Measurements from ENCODE around the gene CABP5. TPM values are rescaled to one million over a fixed set of nuclear protein-coding genes. Genes with fewer than 3 reads are reported as not detected.

CABP5 gene
- total and polyA plus RNA-seq, 4 donors = not detected

- Histone ChIP-seq H3K36me3 (ENCODE audit: control insufficient read depth, insufficient read depth, low read length) (peaks cover 4% of the 10 kb centered on the region), H3K4me1 (ENCODE audit: control insufficient read depth, insufficient read depth, low read length) (no peaks in the 10 kb centered on the region), H3K27me3 (ENCODE audit: control insufficient read depth, insufficient read depth, low read length) (peaks cover 2% of the 10 kb centered on the region), H3K4me3 (ENCODE audit: low read depth, low read length) (no peak overlapping the region), H3K9me3 (ENCODE audit: control insufficient read depth, insufficient read depth, low read length) (no peaks in the 10 kb centered on the region), H3K27ac (ENCODE audit: low read depth, low read length) (no peak overlapping the region)
- DNase-seq (ENCODE audit: low read depth in 4 of 6, low spot score in 6 of 6) = no peak
- no CpG with 5 or more reads among the region's 2 CpGs for WGBS (ENCODE audit: insufficient coverage)
Observed at GRCh38 chr19:48064509-48064908, 20.6 kb upstream of the CABP5 start.

- Histone ChIP-seq H3K36me3 (ENCODE audit: control insufficient read depth, insufficient read depth, low read length) (peaks cover 4% of the 10 kb centered on the region), H3K27me3 (ENCODE audit: control insufficient read depth, insufficient read depth, low read length) (peaks cover 2% of the 10 kb centered on the region), H3K9me3 (ENCODE audit: control insufficient read depth, insufficient read depth, low read length) (no peaks in the 10 kb centered on the region), H3K27ac (ENCODE audit: low read depth, low read length) (no peak overlapping the region), H3K4me1 (ENCODE audit: control insufficient read depth, insufficient read depth, low read length) (no peaks in the 10 kb centered on the region), H3K4me3 (ENCODE audit: low read depth, low read length) (no peak overlapping the region)
- no peak for DNase-seq (ENCODE audit: low read depth in 4 of 6, low spot score in 6 of 6)
- 43% methylated on average over 33 of the region's 37 CpGs for WGBS (ENCODE audit: insufficient coverage)
Observed at GRCh38 chr19:48061401-48062344, 17.8 kb upstream of the CABP5 start.

GRCh38 chr19:48060381-48060780 is 16.5 kb upstream of the CABP5 start:
- H3K36me3 ChIP-seq (ENCODE audit: control insufficient read depth, insufficient read depth, low read length) = peaks cover 4% of the 10 kb centered on the region
- peaks cover 2% of the 10 kb centered on the region for H3K27me3 ChIP-seq (ENCODE audit: control insufficient read depth, insufficient read depth, low read length)
- no peak overlapping the region for H3K4me3 ChIP-seq (ENCODE audit: low read depth, low read length)
- WGBS (ENCODE audit: insufficient coverage) = 100% methylated on average over 2 of the region's 5 CpGs
- DNase-seq (ENCODE audit: low read depth in 4 of 6, low spot score in 6 of 6) = no peak
- H3K4me1 ChIP-seq (ENCODE audit: control insufficient read depth, insufficient read depth, low read length) = no peaks in the 10 kb centered on the region
- H3K9me3 ChIP-seq (ENCODE audit: control insufficient read depth, insufficient read depth, low read length) = no peaks in the 10 kb centered on the region
- no peak overlapping the region for H3K27ac ChIP-seq (ENCODE audit: low read depth, low read length)

- peaks cover 4% of the 10 kb centered on the region for H3K36me3 ChIP-seq (ENCODE audit: control insufficient read depth, insufficient read depth, low read length)
- no peaks in the 10 kb centered on the region for H3K4me1 ChIP-seq (ENCODE audit: control insufficient read depth, insufficient read depth, low read length)
- H3K27ac ChIP-seq (ENCODE audit: low read depth, low read length) = no peak overlapping the region
- no peak overlapping the region for H3K4me3 ChIP-seq (ENCODE audit: low read depth, low read length)
- H3K27me3 ChIP-seq (ENCODE audit: control insufficient read depth, insufficient read depth, low read length) = peaks cover 2% of the 10 kb centered on the region
- 100% methylated on average over 4 of the region's 6 CpGs for WGBS (ENCODE audit: insufficient coverage)
- H3K9me3 ChIP-seq (ENCODE audit: control insufficient read depth, insufficient read depth, low read length) = no peaks in the 10 kb centered on the region
- DNase-seq (ENCODE audit: low read depth in 4 of 6, low spot score in 6 of 6) = no peak
Observed at GRCh38 chr19:48059331-48059730, 15.5 kb upstream of the CABP5 start.

- no peak for DNase-seq (ENCODE audit: low read depth in 4 of 6, low spot score in 6 of 6)
- WGBS (ENCODE audit: insufficient coverage) = 91% methylated on average over 3 of the region's 5 CpGs
- Histone ChIP-seq H3K9me3 (ENCODE audit: control insufficient read depth, insufficient read depth, low read length) (no peaks in the 10 kb centered on the region), H3K27ac (ENCODE audit: low read depth, low read length) (no peak overlapping the region), H3K36me3 (ENCODE audit: control insufficient read depth, insufficient read depth, low read length) (peaks cover 4% of the 10 kb centered on the region), H3K4me3 (ENCODE audit: low read depth, low read length) (no peak overlapping the region), H3K27me3 (ENCODE audit: control insufficient read depth, insufficient read depth, low read length) (no peaks in the 10 kb centered on the region), H3K4me1 (ENCODE audit: control insufficient read depth, insufficient read depth, low read length) (no peaks in the 10 kb centered on the region)
Observed at GRCh38 chr19:48053856-48054255, 10.0 kb upstream of the CABP5 start.

GRCh38 chr19:48053076-48053475 is 9.2 kb upstream of the CABP5 start:
- Histone ChIP-seq H3K36me3 (ENCODE audit: control insufficient read depth, insufficient read depth, low read length) (peaks cover 4% of the 10 kb centered on the region), H3K9me3 (ENCODE audit: control insufficient read depth, insufficient read depth, low read length) (no peaks in the 10 kb centered on the region)
- 86% methylated on average over 1 of the region's 5 CpGs for WGBS (ENCODE audit: insufficient coverage)

GRCh38 chr19:48051335-48052033 is 7.6 kb upstream of the CABP5 start:
- no peaks in the 10 kb centered on the region for H3K27me3 ChIP-seq (ENCODE audit: control insufficient read depth, insufficient read depth, low read length)
- no peak for DNase-seq (ENCODE audit: low read depth in 4 of 6, low spot score in 6 of 6)
- WGBS (ENCODE audit: insufficient coverage) = 95% methylated on average over 3 of the region's 10 CpGs
- H3K27ac ChIP-seq (ENCODE audit: low read depth, low read length) = no peak overlapping the region
- no peaks in the 10 kb centered on the region for H3K4me1 ChIP-seq (ENCODE audit: control insufficient read depth, insufficient read depth, low read length)
- H3K36me3 ChIP-seq (ENCODE audit: control insufficient read depth, insufficient read depth, low read length) = peaks cover 6% of the 10 kb centered on the region
- no peak overlapping the region for H3K4me3 ChIP-seq (ENCODE audit: low read depth, low read length)
- H3K9me3 ChIP-seq (ENCODE audit: control insufficient read depth, insufficient read depth, low read length) = no peaks in the 10 kb centered on the region

More at GRCh38 chr19:48053076-48053475, 9.2 kb upstream of the CABP5 start:
- H3K27me3 ChIP-seq (ENCODE audit: control insufficient read depth, insufficient read depth, low read length) = no peaks in the 10 kb centered on the region
- no peak overlapping the region for H3K27ac ChIP-seq (ENCODE audit: low read depth, low read length)
- no peaks in the 10 kb centered on the region for H3K4me1 ChIP-seq (ENCODE audit: control insufficient read depth, insufficient read depth, low read length)
- DNase-seq (ENCODE audit: low read depth in 4 of 6, low spot score in 6 of 6) = no peak
- H3K4me3 ChIP-seq (ENCODE audit: low read depth, low read length) = no peak overlapping the region

- Histone ChIP-seq H3K4me3 (ENCODE audit: low read depth, low read length) (no peak overlapping the region), H3K4me1 (ENCODE audit: control insufficient read depth, insufficient read depth, low read length) (no peaks in the 10 kb centered on the region), H3K9me3 (ENCODE audit: control insufficient read depth, insufficient read depth, low read length) (no peaks in the 10 kb centered on the region), H3K36me3 (ENCODE audit: control insufficient read depth, insufficient read depth, low read length) (peaks cover 2% of the 10 kb centered on the region), H3K27me3 (ENCODE audit: control insufficient read depth, insufficient read depth, low read length) (no peaks in the 10 kb centered on the region), H3K27ac (ENCODE audit: low read depth, low read length) (no peak overlapping the region)
- no peak for DNase-seq (ENCODE audit: low read depth in 4 of 6, low spot score in 6 of 6)
- WGBS (ENCODE audit: insufficient coverage) = 87% methylated on average over 5 of the region's 5 CpGs
Observed at GRCh38 chr19:48044561-48044960, 682 bp upstream of the CABP5 start.

GRCh38 chr19:48041877-48042580 is 1.9 kb downstream of the CABP5 start:
- 90% methylated on average over 1 of the region's 2 CpGs for WGBS (ENCODE audit: insufficient coverage)
- H3K4me1 ChIP-seq (ENCODE audit: control insufficient read depth, insufficient read depth, low read length) = no peaks in the 10 kb centered on the region
- no peaks in the 10 kb centered on the region for H3K9me3 ChIP-seq (ENCODE audit: control insufficient read depth, insufficient read depth, low read length)
- H3K27me3 ChIP-seq (ENCODE audit: control insufficient read depth, insufficient read depth, low read length) = no peaks in the 10 kb centered on the region
- no peak for DNase-seq (ENCODE audit: low read depth in 4 of 6, low spot score in 6 of 6)
- H3K4me3 ChIP-seq (ENCODE audit: low read depth, low read length) = no peak overlapping the region
- no peaks in the 10 kb centered on the region for H3K36me3 ChIP-seq (ENCODE audit: control insufficient read depth, insufficient read depth, low read length)
- H3K27ac ChIP-seq (ENCODE audit: low read depth, low read length) = no peak overlapping the region

Data from spinal cord (tissue), 10 donors.